ENCODE data around the gene DLG1.

DLG1 gene

DNA sequence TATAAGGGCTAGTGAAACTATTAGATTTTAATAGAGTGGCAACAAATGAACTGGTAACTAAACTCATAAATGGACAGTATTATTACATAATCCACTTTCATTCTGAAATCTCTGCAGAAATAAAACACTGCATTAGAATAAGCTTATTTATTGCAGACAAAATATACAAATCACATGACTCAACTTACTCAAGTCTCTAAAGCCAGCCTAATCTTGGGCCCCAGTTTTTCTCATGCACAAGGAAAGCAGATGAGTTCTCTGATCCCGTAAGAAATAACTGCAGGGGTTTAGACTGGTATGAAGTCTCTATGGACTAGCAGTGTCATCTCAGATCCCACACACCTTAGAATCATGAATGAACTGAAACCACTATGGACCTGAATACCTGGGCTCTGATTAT is 5.8 kb downstream of the DLG1 start:
- H3K4me3 ChIP-seq (ENCODE audit: low read length) = no peak overlapping the region
- DNase-seq (ENCODE audit: low read depth) = no peak
- TF ChIP-seq, protein P1, sequence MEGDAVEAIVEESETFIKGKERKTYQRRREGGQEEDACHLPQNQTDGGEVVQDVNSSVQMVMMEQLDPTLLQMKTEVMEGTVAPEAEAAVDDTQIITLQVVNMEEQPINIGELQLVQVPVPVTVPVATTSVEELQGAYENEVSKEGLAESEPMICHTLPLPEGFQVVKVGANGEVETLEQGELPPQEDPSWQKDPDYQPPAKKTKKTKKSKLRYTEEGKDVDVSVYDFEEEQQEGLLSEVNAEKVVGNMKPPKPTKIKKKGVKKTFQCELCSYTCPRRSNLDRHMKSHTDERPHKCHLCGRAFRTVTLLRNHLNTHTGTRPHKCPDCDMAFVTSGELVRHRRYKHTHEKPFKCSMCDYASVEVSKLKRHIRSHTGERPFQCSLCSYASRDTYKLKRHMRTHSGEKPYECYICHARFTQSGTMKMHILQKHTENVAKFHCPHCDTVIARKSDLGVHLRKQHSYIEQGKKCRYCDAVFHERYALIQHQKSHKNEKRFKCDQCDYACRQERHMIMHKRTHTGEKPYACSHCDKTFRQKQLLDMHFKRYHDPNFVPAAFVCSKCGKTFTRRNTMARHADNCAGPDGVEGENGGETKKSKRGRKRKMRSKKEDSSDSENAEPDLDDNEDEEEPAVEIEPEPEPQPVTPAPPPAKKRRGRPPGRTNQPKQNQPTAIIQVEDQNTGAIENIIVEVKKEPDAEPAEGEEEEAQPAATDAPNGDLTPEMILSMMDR (conservative IDR thresholded peaks at IDR 0.05; ENCODE audit: low read length) = no peak

DNA sequence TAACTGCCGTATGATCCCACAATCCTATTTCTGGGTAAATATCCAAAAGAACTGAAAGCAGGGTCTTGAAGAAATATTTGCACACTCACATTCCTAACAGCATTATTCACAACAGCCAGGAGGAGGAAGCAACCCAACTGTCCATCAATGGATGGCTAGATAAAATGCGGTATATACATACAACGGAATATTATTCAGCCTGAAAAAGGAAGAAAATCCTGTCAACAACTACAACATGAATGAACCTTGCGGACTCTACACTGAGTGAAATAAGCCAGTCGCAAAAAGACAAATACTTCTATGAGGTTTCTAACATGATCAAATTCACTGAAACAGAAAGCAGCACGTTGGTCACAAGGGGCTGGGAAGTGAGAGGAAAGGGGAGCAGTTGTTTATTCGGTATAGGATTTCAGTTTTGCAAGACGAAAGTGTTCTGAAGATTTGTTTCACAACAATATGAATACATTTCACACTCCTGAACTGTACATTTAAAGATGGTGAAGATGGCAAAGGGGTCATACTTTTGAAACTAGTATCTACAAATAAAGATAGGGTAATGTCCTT is 6.2 kb downstream of the DLG1 start:
- no peak for DNase-seq (ENCODE audit: low read depth)
- H3K4me3 ChIP-seq (ENCODE audit: low read length) = no peak overlapping the region

DNA sequence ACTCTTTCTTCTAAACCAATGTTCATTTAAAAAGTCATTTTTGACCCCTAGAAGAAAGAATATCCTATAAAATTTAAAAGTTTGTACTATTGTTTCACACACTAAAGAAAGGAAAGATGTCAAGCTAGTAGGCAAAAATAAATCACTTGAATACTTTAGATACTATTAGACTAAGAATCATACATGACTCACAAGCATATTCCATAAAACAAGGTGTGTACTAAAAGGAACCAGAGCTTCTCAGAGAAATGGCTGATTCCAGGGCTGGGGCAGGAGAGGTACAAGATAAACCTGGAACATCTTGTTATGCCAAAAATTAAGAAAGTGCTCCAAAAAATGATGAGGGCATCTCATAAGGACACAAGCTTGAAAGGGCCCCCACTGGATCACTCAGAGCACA is 8.7 kb downstream of the DLG1 start:
- H3K4me3 ChIP-seq (ENCODE audit: low read length) = no peak overlapping the region
- TF ChIP-seq, protein P1 (conservative IDR thresholded peaks at IDR 0.05; ENCODE audit: low read length) = no peak

More for the DNA sequence above, 6.2 kb downstream of the DLG1 start:
- TF ChIP-seq, protein P1 (conservative IDR thresholded peaks at IDR 0.05; ENCODE audit: low read length) = no peak

DNA sequence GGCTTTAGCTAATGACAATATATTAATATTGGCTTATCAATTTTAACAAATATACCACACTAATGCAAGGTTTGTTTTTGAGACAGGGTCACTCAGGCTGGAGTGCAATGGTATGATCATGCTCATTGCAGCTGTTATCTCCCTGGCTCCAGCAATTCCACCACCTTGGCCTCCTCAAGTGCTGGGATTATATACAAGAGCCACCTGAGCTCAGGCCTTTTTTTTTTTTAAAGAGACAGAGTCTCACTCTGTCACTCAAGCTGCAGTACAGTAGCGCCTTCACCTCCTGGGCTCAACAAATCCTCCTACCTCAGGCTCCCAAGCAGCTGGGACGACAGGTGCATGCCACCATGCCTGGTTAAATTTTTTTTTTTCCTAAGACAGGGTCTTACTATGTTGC is 11.7 kb downstream of the DLG1 start:
- no peak for DNase-seq (ENCODE audit: low read depth)
- TF ChIP-seq, protein P1 (conservative IDR thresholded peaks at IDR 0.05; ENCODE audit: low read length) = no peak

More for the DNA sequence above, 8.7 kb downstream of the DLG1 start:
- no peak for DNase-seq (ENCODE audit: low read depth)

DNA sequence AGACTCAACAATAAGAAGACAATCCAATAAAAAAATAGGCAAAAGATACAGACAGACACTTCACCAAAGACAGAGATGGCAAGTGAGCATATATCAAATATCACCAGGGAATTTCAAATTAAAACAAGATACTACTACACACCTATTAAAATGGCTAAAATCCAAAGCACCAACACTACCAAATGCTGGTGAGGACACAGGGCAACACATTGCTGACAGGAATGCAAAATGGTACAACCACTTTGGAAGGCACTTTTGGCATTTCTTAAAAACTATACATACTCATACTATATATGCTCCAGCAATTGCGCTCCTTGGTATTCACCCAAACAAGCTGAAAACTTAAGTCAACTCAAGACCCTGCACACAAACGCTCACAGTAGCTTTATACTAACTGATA is 12.9 kb downstream of the DLG1 start:
- no peak overlapping the region for H3K4me3 ChIP-seq (ENCODE audit: low read length)
- TF ChIP-seq, protein P1 (conservative IDR thresholded peaks at IDR 0.05; ENCODE audit: low read length) = no peak
- DNase-seq (ENCODE audit: low read depth) = no peak

More for the DNA sequence above, 11.7 kb downstream of the DLG1 start:
- H3K4me3 ChIP-seq (ENCODE audit: low read length) = no peak overlapping the region

DNA sequence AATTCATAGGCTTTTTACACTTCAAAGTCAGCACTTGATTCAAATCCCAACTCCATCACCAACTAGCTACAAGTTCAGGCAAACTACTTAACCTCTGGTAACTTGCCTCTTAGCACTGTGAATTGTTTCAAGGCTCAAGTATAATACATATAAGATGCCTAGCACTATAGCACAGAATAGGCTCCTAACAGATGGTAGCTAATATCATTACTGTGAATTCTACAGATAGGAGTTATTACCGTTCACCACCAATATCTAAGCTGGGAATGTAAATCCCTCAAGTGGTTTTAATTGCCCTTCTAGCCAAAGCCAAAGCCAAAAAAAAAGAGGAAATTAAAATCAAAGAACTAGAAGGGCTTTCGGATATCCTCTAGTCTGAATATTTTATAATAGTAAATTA is 15.4 kb downstream of the DLG1 start:
- no peak overlapping the region for H3K4me3 ChIP-seq (ENCODE audit: low read length)
- DNase-seq (ENCODE audit: low read depth) = no peak
- TF ChIP-seq, protein P1 (conservative IDR thresholded peaks at IDR 0.05; ENCODE audit: low read length) = no peak

DNA sequence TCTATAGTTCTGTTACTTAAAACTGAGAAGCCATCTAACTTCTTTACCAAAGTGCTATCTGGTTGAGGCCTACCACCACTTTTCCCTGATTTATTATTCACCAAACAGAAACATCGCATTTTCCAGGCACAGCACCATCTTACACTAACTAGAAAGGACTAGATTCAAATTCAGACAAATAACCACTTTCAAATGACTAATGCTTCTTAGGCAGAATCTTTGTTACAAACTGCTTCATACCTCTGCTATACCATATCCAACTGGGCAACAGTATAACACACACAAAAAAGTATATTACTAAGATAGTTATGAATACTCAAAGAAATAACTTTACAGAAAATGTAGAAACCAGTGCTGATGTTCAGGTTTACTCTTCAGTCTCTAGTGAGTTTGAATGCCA is 16.6 kb downstream of the DLG1 start:
- DNase-seq (ENCODE audit: low read depth) = no peak
- TF ChIP-seq, protein P1 (conservative IDR thresholded peaks at IDR 0.05; ENCODE audit: low read length) = no peak

More for the DNA sequence above, 16.6 kb downstream of the DLG1 start:
- H3K4me3 ChIP-seq (ENCODE audit: low read length) = no peak overlapping the region
